Skin epidermis (tissue), 12 donors: ENCODE results near the gene DNM3.

Experiments used
- H3K27ac ChIP-seq, 21 experiments: fragments of 200-600 bp; sonication (generic) in 11 of 21; one replicate each; pipeline ENCODE4 v1.5.0; 2020; ENCODE audit warnings: mild to moderate bottlenecking in 3 of 21, inconsistent platforms in 2 of 21, moderate library complexity in 2 of 21
- H3K4me3 ChIP-seq, 7 experiments: fragments of 200-600 bp; sonication (generic) in 2 of 7; one replicate each; pipeline ENCODE4 v1.5.0; 2020; ENCODE audit warnings: inconsistent platforms in 2 of 7, mild to moderate bottlenecking in 2 of 7, moderate library complexity in 1 of 7

The DNM3 gene

GRCh38 chr1:172144445-172145061, 303.3 kb downstream of the DNM3 start:
- Histone ChIP-seq H3K27ac (peak overlapping the region in 20 of 21 experiments; percentile 34 to 93 (median 78)), H3K4me3 (peak overlapping the region; percentile 12 to 39 (median 25))

GRCh38 chr1:172145231-172145651, 303.9 kb downstream of the DNM3 start:
- peak overlapping the region in 19 of 21 experiments; percentile 52 to 93 (median 77) for H3K27ac ChIP-seq

GRCh38 chr1:172145656-172146055, 304.4 kb downstream of the DNM3 start:
- H3K4me3 ChIP-seq: no peak overlapping the region
- H3K27ac ChIP-seq: peak overlapping the region in 19 of 21 experiments; percentile 52 to 93 (median 77)

More at GRCh38 chr1:172145231-172145651, 303.9 kb downstream of the DNM3 start:
- peak overlapping the region in 3 of 7 experiments; percentile 18 to 39 (median 30) for H3K4me3 ChIP-seq

- peak overlapping the region in 16 of 21 experiments; percentile 32 to 93 (median 80) for H3K27ac ChIP-seq
- H3K4me3 ChIP-seq: no peak overlapping the region
Measured at GRCh38 chr1:172146141-172146850, 305.0 kb downstream of the DNM3 start.

GRCh38 chr1:172147541-172147940, 306.2 kb downstream of the DNM3 start:
- no peak overlapping the region for H3K4me3 ChIP-seq
- H3K27ac ChIP-seq: peak overlapping the region in 5 of 21 experiments; percentile 32 to 91 (median 84)

GRCh38 chr1:172148213-172148612, 306.9 kb downstream of the DNM3 start:
- peak overlapping the region in 2 of 21 experiments; percentile 19 to 24 for H3K27ac ChIP-seq

GRCh38 chr1:172148707-172149106, 307.4 kb downstream of the DNM3 start:
- Histone ChIP-seq H3K4me3 (no peak overlapping the region), H3K27ac (peak overlapping the region in 2 of 21 experiments; percentile 19 to 24)

More at GRCh38 chr1:172148213-172148612, 306.9 kb downstream of the DNM3 start:
- no peak overlapping the region for H3K4me3 ChIP-seq

GRCh38 chr1:172149346-172149745, 308.0 kb downstream of the DNM3 start:
- no peak overlapping the region for H3K27ac ChIP-seq

GRCh38 chr1:172154551-172154950, 313.3 kb downstream of the DNM3 start:
- H3K27ac ChIP-seq: peak overlapping the region in 13 of 21 experiments; percentile 7 to 73 (median 46)
- H3K4me3 ChIP-seq: no peak overlapping the region

More at GRCh38 chr1:172149346-172149745, 308.0 kb downstream of the DNM3 start:
- H3K4me3 ChIP-seq: no peak overlapping the region

GRCh38 chr1:172155766-172156165, 314.5 kb downstream of the DNM3 start:
- peak overlapping the region in 4 of 21 experiments; percentile 46 to 68 (median 52) for H3K27ac ChIP-seq
- H3K4me3 ChIP-seq: no peak overlapping the region

GRCh38 chr1:172162236-172162635, 320.9 kb downstream of the DNM3 start:
- Histone ChIP-seq H3K27ac (no peak overlapping the region), H3K4me3 (no peak overlapping the region)

GRCh38 chr1:172163498-172164215, 322.4 kb downstream of the DNM3 start:
- Histone ChIP-seq H3K27ac (no peak overlapping the region), H3K4me3 (no peak overlapping the region)

GRCh38 chr1:172165403-172165802, 324.1 kb downstream of the DNM3 start:
- no peak overlapping the region for H3K27ac ChIP-seq
- H3K4me3 ChIP-seq: no peak overlapping the region

GRCh38 chr1:172167796-172168596, 326.7 kb downstream of the DNM3 start:
- Histone ChIP-seq H3K4me3 (no peak overlapping the region), H3K27ac (peak overlapping the region in 3 of 21 experiments; percentile 19 to 41 (median 19))

- peak overlapping the region in 3 of 21 experiments; percentile 19 to 59 (median 41) for H3K27ac ChIP-seq
Measured at GRCh38 chr1:172168597-172168872, 327.2 kb downstream of the DNM3 start.

GRCh38 chr1:172169836-172170235, 328.5 kb downstream of the DNM3 start:
- no peak overlapping the region for H3K4me3 ChIP-seq
- H3K27ac ChIP-seq: no peak overlapping the region

More at GRCh38 chr1:172168597-172168872, 327.2 kb downstream of the DNM3 start:
- H3K4me3 ChIP-seq: no peak overlapping the region

- Histone ChIP-seq H3K4me3 (no peak overlapping the region), H3K27ac (no peak overlapping the region)
Measured at GRCh38 chr1:172172352-172172831, 331.1 kb downstream of the DNM3 start.

- H3K27ac ChIP-seq: no peak overlapping the region
- H3K4me3 ChIP-seq: no peak overlapping the region
Measured at GRCh38 chr1:172176206-172176605, 334.9 kb downstream of the DNM3 start.

GRCh38 chr1:172177849-172178248, 336.6 kb downstream of the DNM3 start:
- no peak overlapping the region for H3K27ac ChIP-seq
- H3K4me3 ChIP-seq: no peak overlapping the region
